Gastrocnemius medialis (tissue), 4 donors: ENCODE results near the gene XXYLT1. TPM values are rescaled to one million over a fixed set of nuclear protein-coding genes. Genes with fewer than 3 reads are reported as not detected.

ENCODE experiments used
- ATAC-seq, 2 donors: fragments of 150-250 bp; one replicate each; pipeline ENCODE4 v1.9.1; 2016
- DNase-seq, 2 donors: peaks; one replicate each; pipeline ENCODE4 v3.0.0-alpha.2; 2019
- H3K27ac ChIP-seq, 4 donors: fragments of 200-600 bp; sonication (generic); 1 replicate in 1 of 4; 2 replicates in 3 of 4; pipeline ENCODE4 v1.5.1; 2016 to 2018; ENCODE audit warnings: mild to moderate bottlenecking in 2 of 4, moderate library complexity in 1 of 4
- H3K27me3 ChIP-seq, 3 donors: fragments of 200-600 bp; sonication (generic) in 2 of 3; 1 replicate in 1 of 3; 2 replicates in 2 of 3; pipeline versions ENCODE4 v1.5.1 to v1.6.0; 2016 to 2019; ENCODE audit warnings: mild to moderate bottlenecking in 1 of 3, moderate library complexity in 1 of 3
- H3K36me3 ChIP-seq, 2 donors: fragments of 200-600 bp; sonication (generic) in 1 of 2; one replicate each; pipeline ENCODE4 v1.5.1; 2017 to 2018
- H3K4me1 ChIP-seq, 2 donors: fragments of 200-600 bp; sonication (generic) in 1 of 2; one replicate each; pipeline ENCODE4 v1.5.1; 2016 to 2017; ENCODE audit warnings: mild to moderate bottlenecking in 2 of 2
- H3K4me3 ChIP-seq, 4 donors: fragments of 200-600 bp; sonication (generic) in 3 of 4; 1 replicate in 1 of 4; 2 replicates in 3 of 4; pipeline ENCODE4 v1.5.1; 2016 to 2019; ENCODE audit warnings: mild to moderate bottlenecking in 2 of 4
- H3K9me3 ChIP-seq, 3 donors: fragments of 200-600 bp; sonication (generic) in 2 of 3; 1 replicate in 1 of 3; 2 replicates in 2 of 3; pipeline ENCODE4 v1.5.1; 2016 to 2019
- POLR2A ChIP-seq, 2 donors: fragments of 450-650 bp; IDR thresholded peaks; one replicate each; pipeline ENCODE4 v1.6.1; 2017; ENCODE audit warnings: antibody characterized with exemption in 2 of 2, mild to moderate bottlenecking in 2 of 2, moderate library complexity in 2 of 2
- in situ Hi-C, 4 donors: fragments of 200-750 bp; cut with MboI; loops; one replicate each; pipeline versions ENCODE4 v1.15.0 to v1.8.0; 2017; ENCODE audit warnings: low sequenced_read_pairs in 4 of 4
- intact Hi-C: fragments of 100-400 bp; cut with DNase I; formaldehyde crosslinking; loops from one replicate; pipeline ENCODE4 v1.15.1; 2023; ENCODE audit warnings: low total_unique reads
- total RNA-seq, 4 donors: library from RNA; depleted of rRNA; stranded (reverse); fragments of >200 nt; gene quantifications; one replicate each; pipeline versions ENCODE4 v1.1.0 to v1.2.3, GENCODE V29; 2016
- TF ChIP-seq, protein P1 (sequence below), 5 experiments: fragments of 450-650 bp in 3 of 5; fragments of 200-600 bp in 2 of 5; sonication (generic) in 2 of 5; IDR thresholded peaks in 4 of 5; conservative IDR thresholded peaks in 1 of 5; 1 replicate in 4 of 5; 2 replicates in 1 of 5; pipeline ENCODE4 v1.5.1; 2016 to 2019; ENCODE audit warnings: antibody characterized with exemption in 5 of 5, mild to moderate bottlenecking in 3 of 5, moderate library complexity in 3 of 5

Gene XXYLT1
- total RNA-seq, 4 donors from 2014 or later: 0.87 to 3.1 (median 1.3) TPM

DNA sequence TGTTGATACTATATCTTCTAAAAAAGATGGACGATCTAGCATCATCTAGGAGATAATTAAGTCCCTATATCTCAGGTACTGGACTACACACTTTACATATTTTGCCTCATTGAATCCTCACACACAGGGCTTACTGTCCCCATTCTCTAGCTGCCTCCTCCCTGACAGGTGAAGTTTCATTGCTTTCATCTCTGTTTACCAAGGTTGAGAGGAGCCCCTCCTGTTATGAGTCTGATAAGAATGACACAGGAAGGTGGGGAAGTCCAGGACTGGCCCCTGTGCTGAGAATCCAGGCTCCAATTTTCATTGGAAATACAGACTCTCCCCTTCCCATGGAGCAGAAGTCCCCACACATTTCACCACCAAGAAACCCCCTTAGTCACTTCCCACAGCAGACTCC, 105.2 kb downstream of the XXYLT1 start:
- in situ Hi-C loops: no loop called here
- Histone ChIP-seq H3K9me3 (no peaks in the 10 kb centered on the region), H3K27ac (no peak overlapping the region), H3K36me3 (no peaks in the 10 kb centered on the region), H3K27me3 (no peaks in the 10 kb centered on the region), H3K4me1 (peaks cover 3 to 23% of the 10 kb centered on the region in 2 donors), H3K4me3 (no peak overlapping the region)
- TF ChIP-seq, protein P1, sequence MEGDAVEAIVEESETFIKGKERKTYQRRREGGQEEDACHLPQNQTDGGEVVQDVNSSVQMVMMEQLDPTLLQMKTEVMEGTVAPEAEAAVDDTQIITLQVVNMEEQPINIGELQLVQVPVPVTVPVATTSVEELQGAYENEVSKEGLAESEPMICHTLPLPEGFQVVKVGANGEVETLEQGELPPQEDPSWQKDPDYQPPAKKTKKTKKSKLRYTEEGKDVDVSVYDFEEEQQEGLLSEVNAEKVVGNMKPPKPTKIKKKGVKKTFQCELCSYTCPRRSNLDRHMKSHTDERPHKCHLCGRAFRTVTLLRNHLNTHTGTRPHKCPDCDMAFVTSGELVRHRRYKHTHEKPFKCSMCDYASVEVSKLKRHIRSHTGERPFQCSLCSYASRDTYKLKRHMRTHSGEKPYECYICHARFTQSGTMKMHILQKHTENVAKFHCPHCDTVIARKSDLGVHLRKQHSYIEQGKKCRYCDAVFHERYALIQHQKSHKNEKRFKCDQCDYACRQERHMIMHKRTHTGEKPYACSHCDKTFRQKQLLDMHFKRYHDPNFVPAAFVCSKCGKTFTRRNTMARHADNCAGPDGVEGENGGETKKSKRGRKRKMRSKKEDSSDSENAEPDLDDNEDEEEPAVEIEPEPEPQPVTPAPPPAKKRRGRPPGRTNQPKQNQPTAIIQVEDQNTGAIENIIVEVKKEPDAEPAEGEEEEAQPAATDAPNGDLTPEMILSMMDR (IDR thresholded peaks at IDR 0.05 in 4 of 5, conservative IDR thresholded peaks at IDR 0.05 in 1 of 5): no peak
- no peak for TF ChIP-seq POLR2A (IDR thresholded peaks at IDR 0.05)
- ATAC-seq: no peak
- DNase-seq: no peak
- intact Hi-C loops: no loop called here

DNA sequence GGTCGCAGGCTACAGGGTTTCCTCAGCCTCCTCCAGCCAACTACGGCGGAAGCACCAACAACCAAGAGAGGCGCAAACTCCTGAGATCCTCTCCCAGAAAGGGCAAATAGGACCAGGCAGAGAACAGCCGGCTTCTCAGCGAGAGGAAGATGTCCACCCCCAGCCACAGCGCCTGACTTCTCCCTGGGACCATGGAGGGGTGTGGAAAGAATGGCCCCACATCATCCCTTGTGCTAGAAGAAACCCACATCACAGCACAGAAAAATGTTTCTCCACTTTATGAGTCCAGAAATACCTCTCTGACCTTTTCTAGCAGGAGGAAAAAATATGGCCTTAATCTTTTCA, 105.7 kb downstream of the XXYLT1 start:
- H3K4me3 ChIP-seq: no peak overlapping the region
- no peaks in the 10 kb centered on the region for H3K9me3 ChIP-seq
- DNase-seq: no peak
- H3K27me3 ChIP-seq: no peaks in the 10 kb centered on the region
- no peaks in the 10 kb centered on the region for H3K36me3 ChIP-seq
- peaks cover 4 to 21% of the 10 kb centered on the region in 2 donors for H3K4me1 ChIP-seq
- intact Hi-C loops: no loop called here
- TF ChIP-seq POLR2A (IDR thresholded peaks at IDR 0.05): no peak
- TF ChIP-seq, protein P1 (IDR thresholded peaks at IDR 0.05 in 4 of 5, conservative IDR thresholded peaks at IDR 0.05 in 1 of 5): no peak
- H3K27ac ChIP-seq: no peak overlapping the region
- in situ Hi-C loops: no loop called here
- no peak for ATAC-seq

DNA sequence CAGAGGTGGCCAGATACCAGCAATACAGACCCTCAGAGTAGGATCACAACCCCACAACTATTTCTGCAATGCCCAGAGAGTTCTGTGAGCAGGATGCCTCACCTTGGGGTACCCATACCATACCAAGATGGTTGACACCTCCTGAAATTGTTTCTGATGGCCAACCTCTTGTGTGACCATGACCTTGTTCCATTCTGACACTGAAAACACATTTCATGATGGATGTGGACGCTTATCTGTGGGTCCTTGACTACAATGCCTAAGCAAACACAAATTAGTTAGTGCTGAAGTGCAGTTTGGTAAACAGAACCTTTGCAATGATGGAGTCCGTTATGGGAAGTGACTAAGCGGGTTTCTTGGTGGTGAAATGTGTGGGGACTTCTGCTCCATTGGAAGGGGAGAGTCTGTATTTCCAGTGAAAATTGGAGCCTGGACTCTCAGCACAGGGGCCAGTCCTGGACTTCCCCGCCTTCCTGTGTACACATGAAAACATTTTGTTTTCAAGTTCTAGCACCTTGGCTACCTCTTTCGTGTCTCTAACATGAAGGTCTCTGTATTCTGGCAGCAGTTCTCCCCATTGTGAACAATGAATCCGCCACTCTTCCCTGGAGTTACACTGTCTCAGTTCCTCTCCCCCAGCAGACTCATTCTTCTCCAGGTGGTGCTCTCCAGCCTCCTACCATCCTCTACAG, 106.2 kb downstream of the XXYLT1 start:
- no peak for TF ChIP-seq POLR2A (IDR thresholded peaks at IDR 0.05)
- TF ChIP-seq, protein P1 (IDR thresholded peaks at IDR 0.05 in 4 of 5, conservative IDR thresholded peaks at IDR 0.05 in 1 of 5): no peak
- in situ Hi-C loops (no loop called here), intact Hi-C loops (no loop called here)
- DNase-seq (no peak), ATAC-seq (no peak)
- Histone ChIP-seq H3K27me3 (no peaks in the 10 kb centered on the region), H3K9me3 (no peaks in the 10 kb centered on the region), H3K4me1 (peaks cover 9 to 24% of the 10 kb centered on the region in 2 donors), H3K4me3 (no peak overlapping the region), H3K27ac (no peak overlapping the region), H3K36me3 (no peaks in the 10 kb centered on the region)

DNA sequence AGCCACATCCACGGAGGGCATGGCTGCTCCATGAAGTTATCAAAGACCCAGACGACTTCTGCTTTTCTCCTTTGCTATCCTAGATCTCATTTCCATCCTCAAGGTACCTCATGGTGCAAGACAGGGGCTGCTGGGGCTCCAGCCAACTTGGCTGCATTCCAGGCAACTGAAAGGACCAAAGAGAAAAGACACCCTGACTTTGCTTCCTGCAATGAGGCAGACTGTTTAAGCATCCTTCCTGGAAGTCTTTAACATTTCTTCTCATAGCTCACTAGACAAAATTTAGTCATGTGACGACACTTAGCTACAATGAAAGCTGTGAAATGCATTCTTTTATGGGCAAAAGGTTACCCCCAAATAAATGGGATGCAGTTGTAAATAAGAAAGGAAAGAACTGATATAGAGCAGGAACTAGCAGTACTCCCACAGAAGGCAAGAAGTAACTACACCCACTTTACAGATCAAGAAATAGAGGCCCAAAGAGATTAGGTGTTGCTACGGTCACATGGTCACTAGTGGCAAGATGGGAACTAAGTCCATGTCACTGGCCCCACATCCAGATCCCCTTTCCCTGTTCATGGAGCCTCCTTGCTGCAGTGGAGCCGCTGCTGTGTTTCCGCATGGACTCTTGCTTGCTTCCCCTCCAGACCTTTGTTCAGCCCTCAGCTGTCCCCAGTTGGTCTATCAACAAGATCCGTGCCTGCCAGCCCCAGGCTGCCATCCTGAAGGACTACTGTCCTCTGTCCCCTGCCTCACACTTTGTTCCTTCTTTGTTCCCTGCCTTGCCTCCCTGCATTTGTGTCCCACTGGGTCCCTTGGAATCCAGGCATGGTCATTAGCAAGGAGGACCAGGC, 107.0 kb downstream of the XXYLT1 start:
- intact Hi-C loops (no loop called here), in situ Hi-C loops (no loop called here)
- Histone ChIP-seq H3K36me3 (no peaks in the 10 kb centered on the region), H3K9me3 (no peaks in the 10 kb centered on the region), H3K4me3 (no peak overlapping the region), H3K27me3 (no peaks in the 10 kb centered on the region), H3K27ac (no peak overlapping the region), H3K4me1 (peaks cover 14 to 29% of the 10 kb centered on the region in 2 donors)
- TF ChIP-seq, protein P1 (IDR thresholded peaks at IDR 0.05 in 4 of 5, conservative IDR thresholded peaks at IDR 0.05 in 1 of 5): no peak
- TF ChIP-seq POLR2A (IDR thresholded peaks at IDR 0.05): no peak
- ATAC-seq: no peak
- DNase-seq: no peak
